K562 (cell line): ENCODE measurements around the gene MYL4. TPM values are rescaled to one million over a fixed set of nuclear protein-coding genes. Genes with fewer than 3 reads are reported as not detected.
A peak's percentile ranks its signal among the peaks of the same experiment; 100 is the strongest.

Experiments
- ADNP ChIP-seq: fragments of 200-800 bp; sonication (Bioruptor generic); IDR thresholded peaks from 2 replicates; pipeline ENCODE4 v1.6.1; 2016; ENCODE audit warnings: missing genetic modification characterization, missing compliant biosample characterization
- ARID1B ChIP-seq: fragments of 450-650 bp; IDR thresholded peaks from 2 replicates; pipeline ENCODE4 v1.6.1; 2016; ENCODE audit warnings: antibody characterized with exemption, mild to moderate bottlenecking, inconsistent platforms
- ARID2 ChIP-seq: fragments of 450-650 bp; IDR thresholded peaks from 2 replicates; pipeline ENCODE4 v1.6.1; 2017; ENCODE audit warnings: antibody characterized with exemption, mild to moderate bottlenecking
- CHD2 ChIP-seq: IDR thresholded peaks from 2 replicates; pipeline ENCODE4 v1.6.1; 2011; ENCODE audit warnings: low read depth, low read length
- CTBP1 ChIP-seq: fragments of 450-650 bp; IDR thresholded peaks from 2 replicates; pipeline ENCODE4 v1.6.1; 2016; ENCODE audit warnings: borderline replicate concordance
- ESRRA ChIP-seq: fragments of 450-650 bp; IDR thresholded peaks from 2 replicates; pipeline ENCODE4 v1.6.1; 2014; ENCODE audit warnings: low read depth, mild to moderate bottlenecking, moderate library complexity, borderline replicate concordance
- EWSR1 ChIP-seq: fragments of 450-650 bp; IDR thresholded peaks from 2 replicates; pipeline ENCODE4 v1.6.1; 2018; ENCODE audit warnings: borderline replicate concordance, mild to moderate bottlenecking, low read depth, moderate library complexity; ENCODE audit not compliant: partially characterized antibody
- HMBOX1 ChIP-seq: sonication (generic); IDR thresholded peaks from 2 replicates; pipeline ENCODE4 v1.6.1; 2016
- HSF4 ChIP-seq: fragments of 250-450 bp; sonication (Bioruptor Pico); IDR thresholded peaks from 2 replicates; pipeline ENCODE4 v2.1.2; 2022; ENCODE audit warnings: mild to moderate bottlenecking, moderate library complexity, borderline replicate concordance
- JUN ChIP-seq, 2 experiments: sonication (generic) in 1 of 2; formaldehyde crosslinking in 1 of 2; IDR thresholded peaks; 2 replicates each; pipeline versions ENCODE4 v1.6.1 to v1.8.0; 2012 to 2022; ENCODE audit warnings: borderline replicate concordance in 2 of 2, mild to moderate bottlenecking in 2 of 2, improper control_type of control experiment in 1 of 2, low read depth in 1 of 2, low read length in 1 of 2, missing genetic modification reagents in 1 of 2
- LEF1 ChIP-seq: fragments of 450-650 bp; IDR thresholded peaks from 2 replicates; pipeline ENCODE4 v1.6.1; 2016; ENCODE audit warnings: mild to moderate bottlenecking
- NR2C1 ChIP-seq, 2 experiments: fragments of 450-650 bp; IDR thresholded peaks; 2 replicates each; pipeline ENCODE4 v1.6.1; 2017; ENCODE audit warnings: mild to moderate bottlenecking in 2 of 2, antibody characterized with exemption in 1 of 2, inconsistent platforms in 1 of 2, missing compliant biosample characterization in 1 of 2, missing genetic modification characterization in 1 of 2
- NR2F6 ChIP-seq: fragments of 450-650 bp; formaldehyde crosslinking; IDR thresholded peaks from 2 replicates; pipeline ENCODE4 v1.4.0; 2020; ENCODE audit warnings: mild to moderate bottlenecking
- OTX1 ChIP-seq: fragments of 450-650 bp; formaldehyde crosslinking; IDR thresholded peaks from 2 replicates; pipeline ENCODE4 v1.4.0; 2022; ENCODE audit warnings: mild to moderate bottlenecking
- PML ChIP-seq: IDR thresholded peaks from 2 replicates; pipeline ENCODE4 v1.6.1; 2012; ENCODE audit warnings: low read length, inconsistent platforms
- PRDM10 ChIP-seq: fragments of 450-650 bp; IDR thresholded peaks from 2 replicates; pipeline ENCODE4 v1.6.1; 2018; ENCODE audit not compliant: partially characterized antibody
- TCF7L2 ChIP-seq: fragments of 150-350 bp; IDR thresholded peaks from 2 replicates; pipeline ENCODE4 v1.6.1; 2016; ENCODE audit warnings: low read depth, mild to moderate bottlenecking, low read length, moderate library complexity
- TEAD1 ChIP-seq, 2 experiments: fragments of 450-650 bp in 1 of 2; sonication (generic) in 1 of 2; formaldehyde crosslinking; IDR thresholded peaks; 2 replicates each; pipeline versions ENCODE4 v1.4.0 to v1.8.0; 2020 to 2022; ENCODE audit warnings: mild to moderate bottlenecking in 2 of 2, missing genetic modification reagents in 1 of 2
- ZNF316 ChIP-seq: fragments of 450-650 bp; IDR thresholded peaks from 2 replicates; pipeline ENCODE4 v1.6.1; 2016
- ZNF639 ChIP-seq, 2 experiments: fragments of 200-800 bp in 1 of 2; sonication (Bioruptor generic) in 1 of 2; sonication (generic) in 1 of 2; formaldehyde crosslinking in 1 of 2; IDR thresholded peaks in 1 of 2; conservative IDR thresholded peaks in 1 of 2; 2 replicates each; pipeline versions ENCODE4 v1.5.0 to v1.6.1; 2016 to 2020; ENCODE audit warnings: missing compliant biosample characterization in 1 of 2, missing genetic modification characterization in 1 of 2, missing genetic modification reagents in 1 of 2
- polyA plus RNA-seq, 8 experiments: library from polyadenylated mRNA; depleted of rRNA in 4 of 8; stranded (reverse) in 5 of 8; unstranded in 3 of 8; fragments of >200 nt; fragmentation: Nextera tagmentation in 2 of 8; fragmentation: Illumina TruSeq in 1 of 8; extraction: Ambion mirVana in 2 of 8; extraction: Trizol in 1 of 8; gene quantifications; 2 replicates each; pipeline versions ENCODE4 v1.2.1 to v1.2.3, GENCODE V29; 2011 to 2014; ENCODE audit warnings: inconsistent platforms in 1 of 8, missing spikeins in 1 of 8
- total RNA-seq, 7 experiments: library from RNA; depleted of rRNA in 6 of 7; stranded (reverse); fragments of >200 nt in 6 of 7; fragmentation: Illumina TruSeq in 2 of 7; extraction: Trizol in 2 of 7; gene quantifications; 2 replicates each; pipeline versions ENCODE4 v1.2.1 to v1.2.3, GENCODE V29; 2011 to 2021; ENCODE audit warnings: low replicate concordance in 1 of 7

MYL4 gene
- total and polyA plus RNA-seq, 9 of the 15 experiments (the other 6 are each of a cell fraction or from before 2014, with no cell fraction given) = 117 to 423 (median 221) TPM

- TF ChIP-seq CTBP1 = peak; percentile 58
- TF ChIP-seq ARID2 = no peak
- no peak for TF ChIP-seq PML
- peak; percentile 61 for TF ChIP-seq PRDM10
- no peak for TF ChIP-seq HSF4
- no peak for TF ChIP-seq OTX1 (CRISPR knock-in tag)
- peak; percentile 73 for TF ChIP-seq ARID1B
- no peak for TF ChIP-seq ZNF316
- TF ChIP-seq EWSR1 = no peak
- TF ChIP-seq TEAD1 (CRISPR knock-in tag; IDR thresholded peaks at IDR 0.05) = no peak; a peak in 1 of 4 replicates
- TF ChIP-seq TCF7L2 = no peak
- TF ChIP-seq ADNP (tag) = no peak
- TF ChIP-seq LEF1 = no peak
- no peak for TF ChIP-seq CHD2
- peak; percentile 80; the same call in 1 of the 2 replicates for TF ChIP-seq HMBOX1
- no peak for TF ChIP-seq NR2F6 (CRISPR knock-in tag)
- peak; percentile 58; the same call in 1 of the 2 replicates for TF ChIP-seq JUN (IDR thresholded peaks at IDR 0.05; ENCODE audit: borderline replicate concordance, low read depth, low read length)
- no peak for TF ChIP-seq JUN (CRISPR knock-in tag; IDR thresholded peaks at IDR 0.05; ENCODE audit: borderline replicate concordance)
- TF ChIP-seq ESRRA = no peak
- 0 out of 2 replicates have a peak, but pooled peaks have one; percentile 17 for TF ChIP-seq NR2C1 (IDR thresholded peaks at IDR 0.05)
- TF ChIP-seq NR2C1 (tag; IDR thresholded peaks at IDR 0.05) = 0 out of 2 replicates have a peak, but pooled peaks have one; percentile 9
- peak in 1 of 2 experiments; percentile 74; a peak in 2 of 4 replicates for TF ChIP-seq ZNF639 (CRISPR knock-in tag; conservative IDR thresholded peaks at IDR 0.05 in 1 of 2, IDR thresholded peaks at IDR 0.05 in 1 of 2)
Observed at GRCh38 chr17:47239967-47240651, 31.0 kb downstream of the MYL4 start (continued).
